ENCODE results near the gene BPIFB4.
"Not testable (repeated sequence)": the region's sequence is repeated elsewhere in the genome, so short reads cannot be mapped to it uniquely, and the experiment has no call there.

BPIFB4 gene

DNA sequence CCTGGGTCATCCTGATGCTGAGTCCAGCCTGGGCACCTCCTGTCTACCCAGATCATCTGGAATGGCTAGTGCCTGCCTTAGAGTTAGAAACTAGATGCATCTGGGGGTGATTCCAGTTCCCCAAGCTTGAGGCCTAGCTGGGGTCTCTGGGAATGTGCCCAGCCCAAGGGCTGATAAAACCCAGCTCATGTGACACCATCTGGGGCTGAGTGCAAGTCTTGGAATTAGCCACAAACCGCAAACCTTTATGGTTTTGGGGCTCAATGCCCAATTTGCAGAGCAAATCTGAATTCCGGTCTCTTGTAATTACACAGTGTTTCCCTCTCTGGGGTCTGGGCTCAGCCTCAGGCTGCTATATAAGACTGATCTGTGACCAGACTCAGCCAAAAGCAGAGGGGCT lies at the start of gene BPIFB4:
Gene BPIFB4 (plus strand): TSS at position 385 of the 400 bp plus-strand sequence. CDS start 1,884 bp downstream, outside the sequence.
- DNase-seq (ENCODE audit: low read depth): no peak

DNA sequence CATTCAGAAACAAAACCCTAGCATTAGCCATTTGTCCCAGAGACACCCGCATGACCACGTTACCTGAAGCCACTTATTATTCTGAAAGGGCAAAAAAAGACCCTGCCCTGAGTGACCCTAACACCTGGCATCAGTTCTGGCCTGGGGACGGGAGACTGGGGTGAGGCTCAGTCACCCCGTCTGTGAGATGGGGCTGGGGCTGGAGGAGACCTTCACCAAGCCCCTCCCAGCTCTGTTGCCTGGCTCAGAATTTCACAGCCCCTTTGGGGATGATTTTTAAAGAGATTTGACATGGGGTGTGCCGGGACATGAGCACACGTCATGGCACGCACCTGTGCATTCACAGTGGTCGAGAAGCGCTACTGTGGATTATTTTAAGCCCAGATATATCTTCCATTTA lies 49.4 kb upstream of the BPIFB4 start:
- no peak for DNase-seq (ENCODE audit: low read depth)

DNA sequence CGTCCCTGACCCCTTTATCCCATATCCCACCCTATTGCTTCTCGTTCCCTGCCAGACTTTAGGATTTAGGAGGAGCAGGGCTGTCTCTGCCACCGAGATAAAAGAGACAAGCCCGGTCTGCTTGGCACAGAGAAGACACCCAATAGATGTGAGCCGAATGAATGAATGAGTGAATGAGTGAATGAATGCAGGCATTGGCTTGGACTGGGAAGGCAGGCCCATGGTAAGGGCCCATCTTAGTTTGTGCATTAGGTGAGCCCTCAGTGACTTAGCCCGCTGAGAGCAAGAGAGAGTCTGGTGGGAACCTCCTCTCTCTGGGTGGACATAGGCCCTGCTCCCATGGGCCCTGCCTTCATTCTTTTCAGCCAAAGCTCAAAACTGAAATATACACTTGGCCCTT lies 48.9 kb upstream of the BPIFB4 start:
- DNase-seq (ENCODE audit: low read depth): no peak

GRCh38 chr20:33031531-33031930 lies 47.9 kb upstream of the BPIFB4 start, which contains the start of gene BPIFB6:
TSS of gene BPIFB6 (plus strand) at chr20:33031648. CDS start at chr20:33031648, 0 bp downstream.
- DNase-seq (ENCODE audit: low read depth): no peak

GRCh38 chr20:33032555-33032954 lies 46.9 kb upstream of the BPIFB4 start:
- DNase-seq (ENCODE audit: low read depth): no peak

DNA sequence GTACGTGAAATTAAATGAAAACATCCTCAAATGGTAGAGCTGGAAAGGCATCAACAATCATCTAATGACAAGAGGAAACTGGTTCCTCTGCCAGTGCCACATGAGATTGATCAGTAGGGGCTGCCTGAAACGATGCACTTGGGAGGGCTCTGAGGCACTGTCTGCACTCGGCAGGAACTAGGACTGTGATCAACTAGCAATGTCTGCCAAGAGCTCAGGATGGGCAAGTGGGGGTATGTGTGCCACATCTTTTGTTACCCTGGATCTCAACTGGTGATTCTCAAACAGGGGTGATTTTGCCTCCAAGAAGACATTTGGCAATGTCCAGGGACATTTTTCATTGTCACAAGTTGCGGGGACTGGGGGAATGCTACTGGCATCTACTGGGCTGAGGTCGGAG lies 46.1 kb upstream of the BPIFB4 start:
- no peak for DNase-seq (ENCODE audit: low read depth)

- DNase-seq (ENCODE audit: low read depth): no peak
Observed at GRCh38 chr20:33034115-33034514, 45.3 kb upstream of the BPIFB4 start.

- DNase-seq (ENCODE audit: low read depth): no peak
Observed at GRCh38 chr20:33034901-33035492, 44.4 kb upstream of the BPIFB4 start.

DNA sequence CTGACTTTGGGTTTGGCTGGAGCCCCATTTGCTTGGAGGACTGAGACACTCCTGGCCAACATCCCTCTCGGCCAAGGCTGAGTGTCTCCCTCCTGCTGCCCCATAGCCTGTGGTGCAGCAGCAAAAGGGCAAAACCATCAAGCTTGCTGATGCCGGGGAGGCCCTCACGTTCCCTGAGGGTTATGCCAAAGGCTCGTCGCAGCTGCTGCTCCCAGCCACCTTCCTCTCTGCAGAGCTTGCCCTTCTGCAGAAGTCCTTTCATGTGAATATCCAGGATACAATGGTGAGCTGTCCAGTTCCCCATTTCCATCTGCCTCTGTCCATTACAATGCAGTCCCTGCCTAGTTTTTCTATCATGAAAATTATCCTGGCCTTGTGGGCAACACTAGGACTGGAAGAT lies 42.0 kb upstream of the BPIFB4 start:
- no peak for DNase-seq (ENCODE audit: low read depth)

GRCh38 chr20:33038243-33038642 lies 41.2 kb upstream of the BPIFB4 start:
- DNase-seq (ENCODE audit: low read depth): no peak

DNA sequence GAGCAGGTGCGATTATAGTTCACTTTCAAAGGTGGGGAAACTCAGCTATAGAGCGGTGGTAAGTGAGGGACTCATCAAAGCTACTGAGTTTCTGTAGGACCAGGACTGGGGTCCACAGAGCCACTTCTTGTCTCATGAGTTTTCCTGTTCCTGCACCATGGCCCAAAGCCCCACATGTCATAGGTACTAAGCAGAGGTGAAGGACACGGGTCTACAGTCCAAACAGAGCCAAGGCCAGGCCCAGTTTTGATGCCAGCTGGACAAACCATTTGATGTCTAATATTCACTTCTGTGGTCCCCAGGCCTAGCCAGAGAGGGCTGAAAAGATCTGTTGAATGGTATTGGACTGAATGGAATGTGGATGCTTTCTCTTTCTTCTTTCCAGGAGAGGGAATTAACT lies 37.0 kb upstream of the BPIFB4 start:
- DNase-seq (ENCODE audit: low read depth): no peak

- no peak for DNase-seq (ENCODE audit: low read depth)
Observed at GRCh38 chr20:33042983-33043730, 36.3 kb upstream of the BPIFB4 start.

- DNase-seq (ENCODE audit: low read depth): no peak
Observed at GRCh38 chr20:33043731-33044181, 35.7 kb upstream of the BPIFB4 start.

DNA sequence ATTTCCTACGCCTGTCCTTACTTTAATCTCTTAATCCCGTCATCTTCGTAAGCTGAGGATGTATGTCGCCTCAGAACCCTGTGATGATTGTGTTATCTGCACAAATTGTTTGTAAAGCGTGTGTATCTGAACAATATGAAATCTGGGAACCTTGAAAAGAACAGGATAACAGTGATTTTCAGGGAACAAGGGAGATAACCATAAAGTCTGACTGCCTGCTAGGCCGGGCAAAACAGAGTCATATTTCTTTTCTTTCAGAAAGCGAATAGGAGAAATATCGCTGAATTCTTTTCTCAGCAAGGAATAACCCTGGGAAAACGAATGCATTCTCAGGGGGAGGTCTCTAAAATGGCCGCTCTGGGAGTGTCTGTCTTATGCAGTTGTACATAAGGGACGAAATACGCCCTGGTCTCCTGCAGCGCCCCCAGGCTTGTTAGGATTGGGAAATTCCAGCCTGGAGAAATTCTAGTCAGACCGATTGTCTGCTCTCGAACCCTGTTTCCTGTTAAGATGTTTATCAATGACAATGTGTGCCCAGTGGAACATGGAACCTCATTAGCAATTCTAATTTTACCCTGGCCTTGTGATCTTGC lies 34.2 kb upstream of the BPIFB4 start:
- not testable (repeated sequence) for DNase-seq (ENCODE audit: low read depth)

- no peak for DNase-seq (ENCODE audit: low read depth)
Observed at GRCh38 chr20:33046412-33046811, 33.0 kb upstream of the BPIFB4 start.

- DNase-seq (ENCODE audit: low read depth): no peak
Observed at GRCh38 chr20:33051333-33051732, 28.1 kb upstream of the BPIFB4 start.

DNA sequence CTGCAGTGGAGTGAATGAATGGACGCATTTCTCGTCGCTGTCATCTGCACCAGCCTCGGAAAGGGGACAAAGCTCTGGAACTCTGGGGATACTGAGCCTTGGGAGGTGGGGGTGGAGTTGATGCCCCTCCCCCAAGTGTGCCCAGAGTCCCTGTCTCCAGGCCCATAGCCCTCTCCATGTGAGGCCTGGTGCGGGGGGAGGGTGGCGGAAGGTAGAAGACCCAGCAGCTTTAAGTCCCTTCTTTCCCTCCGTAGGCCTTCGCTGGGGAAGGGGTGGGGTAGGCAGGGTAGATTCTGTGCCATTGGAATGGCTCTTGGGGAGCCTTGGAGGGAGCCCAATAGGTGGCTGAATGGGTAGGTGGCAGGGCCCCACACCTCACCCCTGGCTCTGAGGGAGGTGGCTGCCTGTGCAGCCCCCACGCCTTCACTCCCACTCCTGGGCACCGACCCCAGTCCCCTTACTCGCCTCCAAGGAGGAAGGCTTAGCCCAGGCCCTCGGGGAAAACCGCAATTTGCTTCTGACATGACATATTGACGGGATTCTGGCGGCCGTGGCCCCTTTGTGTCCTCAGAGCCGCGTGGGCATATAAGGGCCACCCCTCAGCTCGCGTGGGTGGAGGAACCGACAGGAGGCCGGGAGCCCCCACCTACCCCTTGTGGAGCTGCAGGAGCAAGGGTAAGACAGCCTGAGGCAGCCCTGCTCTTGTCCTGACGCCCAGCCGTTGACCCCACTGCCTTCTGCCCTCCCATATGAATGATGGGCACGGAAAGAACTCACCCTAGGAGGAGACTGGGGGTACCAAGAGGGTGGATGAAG lies 25.9 kb upstream of the BPIFB4 start, which contains the start of gene BPIFB3:
Gene BPIFB3 (plus strand): TSS at position 613 of the 816 bp plus-strand sequence. CDS start 1,533 bp downstream, outside the sequence.
- no peak for DNase-seq (ENCODE audit: low read depth)

GRCh38 chr20:33054381-33054780 lies 25.1 kb upstream of the BPIFB4 start:
- DNase-seq (ENCODE audit: low read depth): no peak

DNA sequence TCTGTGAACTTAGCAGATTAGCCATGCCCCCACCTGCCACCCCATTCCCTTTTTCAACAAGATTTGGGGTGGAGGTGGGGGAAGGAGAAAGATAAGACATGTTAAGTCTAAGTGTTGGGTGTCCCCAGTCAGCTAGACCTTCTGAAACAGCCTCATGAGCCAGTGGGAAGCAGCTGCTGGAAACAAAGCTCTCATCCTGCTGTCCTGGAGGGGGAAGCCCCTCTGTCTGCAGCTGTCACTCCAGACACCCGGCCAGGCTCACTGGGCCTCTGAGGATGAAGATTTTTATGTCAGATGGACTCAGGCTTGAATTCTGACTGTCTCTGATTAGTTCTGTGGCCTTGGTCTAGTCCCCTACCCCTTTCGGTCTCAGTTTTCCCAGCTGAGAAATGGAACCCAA lies 24.7 kb upstream of the BPIFB4 start:
- DNase-seq (ENCODE audit: low read depth): no peak

DNA sequence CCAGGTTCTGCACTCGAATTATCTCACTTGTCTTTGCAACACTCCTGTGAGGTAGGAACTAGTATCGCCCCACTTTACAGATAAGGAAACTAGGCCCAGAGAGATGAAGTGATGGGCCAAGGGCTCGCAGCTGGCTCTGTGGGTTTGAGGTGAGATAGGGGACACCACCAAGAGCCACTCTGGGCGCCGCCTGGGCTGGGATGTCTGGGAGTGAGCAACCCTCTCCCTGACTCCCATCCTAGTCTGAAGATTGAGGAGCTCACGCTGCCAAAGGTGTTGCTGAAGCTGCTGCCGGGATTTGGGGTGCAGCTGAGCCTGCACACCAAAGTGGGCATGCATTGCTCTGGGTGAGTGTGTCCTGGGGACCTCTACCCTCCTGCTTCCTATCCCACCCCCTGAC lies 20.3 kb upstream of the BPIFB4 start:
- no peak for DNase-seq (ENCODE audit: low read depth)

- DNase-seq (ENCODE audit: low read depth): no peak
Observed at GRCh38 chr20:33059741-33060390, 19.6 kb upstream of the BPIFB4 start.

DNA sequence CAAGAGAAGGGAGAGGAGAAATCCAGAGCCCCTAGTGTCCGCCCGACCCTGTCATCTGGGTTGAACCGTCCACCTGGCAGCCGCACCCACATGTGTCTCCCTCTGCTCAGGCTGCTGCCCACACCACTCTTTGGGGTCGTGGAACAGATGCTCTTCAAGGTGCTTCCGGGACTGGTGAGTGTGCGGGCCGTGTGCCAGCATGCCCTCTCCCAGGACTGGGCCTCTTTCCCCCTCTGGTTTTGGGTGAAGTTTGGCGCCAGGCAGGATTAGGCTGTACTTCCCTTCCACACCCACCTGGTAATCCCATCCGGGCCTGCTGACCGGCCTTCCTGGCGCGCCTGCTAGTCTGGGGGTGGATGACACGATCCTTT lies 17.8 kb upstream of the BPIFB4 start:
- DNase-seq (ENCODE audit: low read depth): no peak

All from stimulated activated CD8-positive, alpha-beta memory T cell treated with anti-CD3 and anti-CD28 coated beads, Interleukin-12 subunit alpha, Interleukin-12 subunit beta, amount 100 ng/mL, for 4 hours (primary cell).